ENCODE results near the gene KLHL22. TPM values are rescaled to one million over a fixed set of nuclear protein-coding genes. Genes with fewer than 3 reads are reported as not detected.

KLHL22 gene
- total and polyA plus RNA-seq, 2 of the 13 experiments (the other 11 are each of a cell fraction or from before 2014, with no cell fraction given) = 10.9 to 14.8 TPM

GRCh38 chr22:20448630-20449029 is 47.0 kb downstream of the KLHL22 start:
- WGBS (ENCODE audit: low lambda C conversion rate) = 94% methylated on average over 5 of the region's 5 CpGs
- Histone ChIP-seq H3K27ac (ENCODE audit: extremely low read length, insufficient read depth, low read length) (no peak overlapping the region), H3K36me3 (replicated peaks in 1 of 2; ENCODE audit: control insufficient read depth in 1 of 2, insufficient read depth in 2 of 2, low read length in 2 of 2) (peaks cover 1 to 4% of the 10 kb centered on the region in 2 experiments; a peak in 2 of 5 replicates), H3K4me3 (replicated peaks in 1 of 3; ENCODE audit: insufficient read depth in 1 of 3, low read depth in 2 of 3, low read length in 3 of 3) (no peak overlapping the region), H3K9me3 (ENCODE audit: low read length) (no peaks in the 10 kb centered on the region), H2AFZ (ENCODE audit: low read length) (no peak overlapping the region), H3K4me1 (ENCODE audit: insufficient read depth, low read length) (no peaks in the 10 kb centered on the region), H3K9ac (ENCODE audit: insufficient read depth, low read depth, low read length) (no peak overlapping the region), H3K27me3 (ENCODE audit: control insufficient read depth in 1 of 2, insufficient read depth in 2 of 2, low read length in 2 of 2) (no peaks in the 10 kb centered on the region), H3K79me2 (ENCODE audit: insufficient read depth, low read length) (no peaks in the 10 kb centered on the region), H4K20me1 (ENCODE audit: insufficient read depth, low read length) (no peaks in the 10 kb centered on the region), H3K4me2 (ENCODE audit: low read depth, low read length) (no peak overlapping the region)
- ATAC-seq (no peak), FAIRE-seq (no peak), DNase-seq (ENCODE audit: low spot score) (no peak)
- in situ Hi-C loops (cut with HindIII; ENCODE audit: extremely low pct_ligation_motif_present, low pct_unique_long_range_greater_than_20kb) (no loop called here), intact Hi-C loops (cut with micrococcal nuclease; ENCODE audit: unreplicated experiment) (no loop called here)
- BruUV-seq (replicated peaks) = no TSS peak
- ChIA-PET POLR2A (no interaction called here), CTCF (ENCODE audit: low intra/inter-chr PET ratio, low total read pairs) (no interaction called here)
- TF ChIP-seq ZNF232 (CRISPR knock-in tag; IDR thresholded peaks at IDR 0.05; ENCODE audit: borderline replicate concordance) = no peak
- TF ChIP-seq AKAP8 (CRISPR knock-in tag; IDR thresholded peaks at IDR 0.05) = no peak
- TF ChIP-seq KDM2A (CRISPR knock-in tag; IDR thresholded peaks at IDR 0.05; ENCODE audit: borderline replicate concordance, low read depth) = no peak
- TF ChIP-seq RBM22 (optimal IDR thresholded peaks at IDR 0.05; ENCODE audit: low read length) = no peak

GRCh38 chr22:20446383-20446970 is 49.1 kb downstream of the KLHL22 start:
- ChIA-PET POLR2A (no interaction called here), CTCF (ENCODE audit: low intra/inter-chr PET ratio, low total read pairs) (no interaction called here)
- Histone ChIP-seq H3K27me3 (ENCODE audit: control insufficient read depth in 1 of 2, insufficient read depth in 2 of 2, low read length in 2 of 2) (no peaks in the 10 kb centered on the region), H2AFZ (ENCODE audit: low read length) (no peak overlapping the region), H4K20me1 (ENCODE audit: insufficient read depth, low read length) (no peaks in the 10 kb centered on the region), H3K36me3 (replicated peaks in 1 of 2; ENCODE audit: control insufficient read depth in 1 of 2, insufficient read depth in 2 of 2, low read length in 2 of 2) (peaks cover 2 to 4% of the 10 kb centered on the region in 2 experiments; a peak in 2 of 5 replicates), H3K9ac (ENCODE audit: insufficient read depth, low read depth, low read length) (no peak overlapping the region), H3K4me3 (replicated peaks in 1 of 3; ENCODE audit: insufficient read depth in 1 of 3, low read depth in 2 of 3, low read length in 3 of 3) (no peak overlapping the region), H3K27ac (ENCODE audit: extremely low read length, insufficient read depth, low read length) (no peak overlapping the region), H3K4me1 (ENCODE audit: insufficient read depth, low read length) (peaks cover 10% of the 10 kb centered on the region), H3K79me2 (ENCODE audit: insufficient read depth, low read length) (no peaks in the 10 kb centered on the region), H3K4me2 (ENCODE audit: low read depth, low read length) (no peak overlapping the region), H3K9me3 (ENCODE audit: low read length) (no peaks in the 10 kb centered on the region)
- FAIRE-seq (no peak), ATAC-seq (no peak), DNase-seq (ENCODE audit: low spot score) (no peak)
- in situ Hi-C loops (cut with HindIII; ENCODE audit: extremely low pct_ligation_motif_present, low pct_unique_long_range_greater_than_20kb) = no loop called here
- no TSS peak for BruUV-seq (replicated peaks)
- WGBS (ENCODE audit: low lambda C conversion rate) = 93% methylated on average over 21 of the region's 21 CpGs
- intact Hi-C loops (cut with micrococcal nuclease; ENCODE audit: unreplicated experiment) = no loop called here
- TF ChIP-seq KDM5A (IDR thresholded peaks at IDR 0.05; ENCODE audit: borderline replicate concordance, low read length) (no peak), USF2 (IDR thresholded peaks at IDR 0.05; ENCODE audit: low read depth, low read length) (no peak), USF2 (CRISPR knock-in tag; IDR thresholded peaks at IDR 0.05; ENCODE audit: borderline replicate concordance) (no peak), ZBTB14 (CRISPR knock-in tag; IDR thresholded peaks at IDR 0.05) (no peak), ZFP36L1 (CRISPR knock-in tag; IDR thresholded peaks at IDR 0.05) (no peak), TSC22D2 (CRISPR knock-in tag; IDR thresholded peaks at IDR 0.05; ENCODE audit: borderline replicate concordance) (no peak), ZNF567 (CRISPR knock-in tag; IDR thresholded peaks at IDR 0.05; ENCODE audit: borderline replicate concordance) (no peak), ZNF570 (CRISPR knock-in tag; IDR thresholded peaks at IDR 0.05; ENCODE audit: borderline replicate concordance) (no peak), NR2F2 (IDR thresholded peaks at IDR 0.05; ENCODE audit: borderline replicate concordance, low read depth) (no peak), SALL1 (CRISPR knock-in tag; IDR thresholded peaks at IDR 0.05) (no peak), CREM (IDR thresholded peaks at IDR 0.05) (no peak), CREM (CRISPR knock-in tag; IDR thresholded peaks at IDR 0.05) (no peak)

Measured in HepG2 (cell line).